Spinal cord (tissue), 10 donors: ENCODE results near the gene CST7. TPM values are rescaled to one million over a fixed set of nuclear protein-coding genes. Genes with fewer than 3 reads are reported as not detected.

Experiments used
- DNase-seq, 6 donors: peaks; one replicate each; pipeline versions ENCODE4 v3.0.0 to v3.0.0-alpha.2; 2013 to 2015; ENCODE audit warnings: low spot score in 6 of 6, low read depth in 4 of 6
- H3K27ac ChIP-seq: one replicate; pipeline ENCODE4 v1.5.1; 2013; ENCODE audit warnings: low read depth, low read length, control low read depth
- H3K27me3 ChIP-seq: one replicate; pipeline ENCODE4 v1.6.1; 2013; ENCODE audit warnings: low read length; ENCODE audit not compliant: control insufficient read depth, insufficient read depth
- H3K36me3 ChIP-seq: one replicate; pipeline ENCODE4 v1.6.1; 2013; ENCODE audit warnings: low read length; ENCODE audit not compliant: control insufficient read depth, insufficient read depth
- H3K4me1 ChIP-seq: one replicate; pipeline ENCODE4 v1.6.1; 2013; ENCODE audit warnings: low read length; ENCODE audit not compliant: control insufficient read depth, insufficient read depth
- H3K4me3 ChIP-seq: one replicate; pipeline ENCODE4 v1.5.1; 2013; ENCODE audit warnings: low read depth, low read length, control low read depth
- H3K9me3 ChIP-seq: one replicate; pipeline ENCODE4 v1.6.1; 2013; ENCODE audit warnings: low read length; ENCODE audit not compliant: control insufficient read depth, insufficient read depth
- WGBS: methylation state at CpG from one replicate; pipeline ENCODE4 v1.1.5; 2013; ENCODE audit warnings: missing lambda C conversion rate; ENCODE audit not compliant: insufficient coverage; 5-methylcytosine and 5-hydroxymethylcytosine counted together
- long read RNA-seq, 4 donors: transcript quantifications; one replicate each; lab custom pipeline, GENCODE V29; 2026
- polyA plus RNA-seq, 2 donors: library from polyadenylated mRNA; unstranded; fragments of 120-200 nt; gene quantifications; one replicate each; pipeline ENCODE4 v1.2.1, GENCODE V29; 2013; ENCODE audit not compliant: insufficient read length in 2 of 2
- total RNA-seq, 2 donors: library from RNA; depleted of rRNA in 1 of 2; stranded (reverse); fragments of 120-200 nt in 1 of 2; fragments of >200 nt in 1 of 2; gene quantifications; one replicate each; pipeline versions ENCODE4 v1.2.3 to v1.2.4, GENCODE V29; 2013 to 2014
- donor health status: healthy.

CST7 gene, protein sequence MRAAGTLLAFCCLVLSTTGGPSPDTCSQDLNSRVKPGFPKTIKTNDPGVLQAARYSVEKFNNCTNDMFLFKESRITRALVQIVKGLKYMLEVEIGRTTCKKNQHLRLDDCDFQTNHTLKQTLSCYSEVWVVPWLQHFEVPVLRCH
- 1 to 10 TPM in 1 of 2 donors, under 1 TPM in 1; 0.55 to 8.5 TPM for total RNA-seq
- polyA plus RNA-seq: not detected
- long read RNA-seq, donor 1: 0 reads
- long read RNA-seq, donor 2: 0 reads
- long read RNA-seq, donor 3: 0 reads
- long read RNA-seq, donor 4, partial matches to known transcripts: 45 of 88 reads
- long read RNA-seq, donor 4, other reads (novel, unspliced or antisense): 42 of 88 reads

DNA sequence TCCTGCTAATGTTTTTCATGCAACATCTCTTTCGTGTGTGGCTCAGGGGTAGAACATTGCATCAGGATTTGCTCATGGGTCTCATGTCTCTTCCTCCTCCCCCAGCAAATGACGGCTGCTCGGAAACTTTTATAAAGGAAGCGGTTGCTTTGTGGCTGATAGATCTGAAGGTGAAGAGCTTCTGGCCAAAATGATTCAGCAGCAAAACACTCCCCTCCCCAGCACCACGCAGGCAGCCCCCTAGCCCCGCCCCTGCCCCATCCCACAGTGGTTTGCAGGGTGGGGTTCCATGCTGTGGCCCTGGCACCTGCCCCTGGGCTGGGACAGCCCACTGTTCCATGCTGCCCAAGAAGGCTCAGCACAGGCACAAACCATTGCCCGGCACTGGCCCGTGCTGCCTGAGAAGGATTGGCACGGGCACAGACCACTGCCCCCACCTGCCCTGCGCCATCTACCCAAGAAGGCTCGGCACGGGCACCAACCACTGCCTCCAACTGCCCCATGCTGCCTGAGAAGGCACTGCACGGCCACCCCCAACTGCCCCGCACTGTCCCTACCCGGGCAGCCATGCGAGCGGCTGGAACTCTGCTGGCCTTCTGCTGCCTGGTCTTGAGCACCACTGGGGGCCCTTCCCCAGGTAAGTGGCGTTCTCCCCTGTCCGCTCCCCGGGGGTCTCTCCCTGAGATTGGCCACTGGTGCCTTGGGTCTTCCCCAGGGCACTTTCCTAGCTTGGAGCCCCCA, at the start of gene CST7:
CST7 (plus strand) TSS at position 331 of the 741 bp plus-strand sequence; CDS start at position 568, 237 bp downstream.
- WGBS: 89% methylated on average over 16 of the region's 20 CpGs
- Histone ChIP-seq H3K4me1 (peaks cover 5% of the 10 kb centered on the region), H3K27me3 (no peaks in the 10 kb centered on the region), H3K36me3 (peaks cover 7% of the 10 kb centered on the region), H3K9me3 (no peaks in the 10 kb centered on the region), H3K4me3 (no peak within 1 kb of the TSS), H3K27ac (no peak within 1 kb of the TSS)
- no peak for DNase-seq

DNA sequence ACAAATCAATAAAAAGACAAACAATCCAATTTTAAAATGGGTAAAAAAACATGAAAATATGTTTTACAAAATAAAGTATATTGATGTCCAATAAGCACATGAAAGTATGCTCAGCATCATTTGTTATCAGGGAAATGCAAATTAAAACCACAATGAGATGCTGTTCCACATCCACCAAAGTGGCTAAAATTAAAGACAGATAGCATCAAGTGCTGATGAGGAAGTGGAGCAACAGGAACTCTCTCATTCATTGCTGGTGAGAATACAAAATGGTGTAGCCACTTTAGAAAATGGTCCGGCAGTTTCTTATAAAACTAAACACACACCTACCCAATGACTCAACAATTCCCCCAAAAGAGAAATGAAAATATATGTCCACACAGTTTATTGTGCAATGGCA, 42.3 kb upstream of the CST7 start:
- no peaks in the 10 kb centered on the region for H3K27me3 ChIP-seq
- peaks cover 4% of the 10 kb centered on the region for H3K9me3 ChIP-seq
- WGBS: no CpG with 5 or more reads among the region's 1 CpG
- H3K27ac ChIP-seq: no peak overlapping the region
- H3K4me3 ChIP-seq: no peak overlapping the region
- peaks cover 5% of the 10 kb centered on the region for H3K4me1 ChIP-seq
- DNase-seq: no peak
- H3K36me3 ChIP-seq: no peaks in the 10 kb centered on the region

DNA sequence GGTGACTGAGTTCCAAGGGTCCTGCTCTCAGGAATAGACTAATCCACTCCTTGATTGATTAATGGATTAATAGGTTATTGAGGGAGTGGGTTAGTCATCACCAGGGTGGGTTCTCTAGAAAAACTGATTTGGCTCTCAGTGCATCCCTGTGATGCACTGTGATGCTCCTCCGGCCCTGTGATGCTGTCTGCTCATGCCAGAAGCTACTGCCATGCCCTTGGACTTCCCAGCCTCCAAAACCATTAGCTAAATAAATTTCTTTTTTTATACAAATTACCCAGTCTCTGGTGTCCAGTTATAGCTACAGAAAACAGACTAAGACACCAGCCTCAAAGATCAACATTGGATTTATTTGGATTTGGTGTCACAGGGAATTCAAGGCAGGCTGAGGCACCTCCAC, 40.4 kb upstream of the CST7 start:
- WGBS: 100% methylated on average over 1 of the region's 1 CpG
- Histone ChIP-seq H3K4me1 (peaks cover 8% of the 10 kb centered on the region), H3K27ac (no peak overlapping the region), H3K9me3 (peaks cover 4% of the 10 kb centered on the region), H3K36me3 (no peaks in the 10 kb centered on the region), H3K4me3 (no peak overlapping the region), H3K27me3 (no peaks in the 10 kb centered on the region)
- no peak for DNase-seq

DNA sequence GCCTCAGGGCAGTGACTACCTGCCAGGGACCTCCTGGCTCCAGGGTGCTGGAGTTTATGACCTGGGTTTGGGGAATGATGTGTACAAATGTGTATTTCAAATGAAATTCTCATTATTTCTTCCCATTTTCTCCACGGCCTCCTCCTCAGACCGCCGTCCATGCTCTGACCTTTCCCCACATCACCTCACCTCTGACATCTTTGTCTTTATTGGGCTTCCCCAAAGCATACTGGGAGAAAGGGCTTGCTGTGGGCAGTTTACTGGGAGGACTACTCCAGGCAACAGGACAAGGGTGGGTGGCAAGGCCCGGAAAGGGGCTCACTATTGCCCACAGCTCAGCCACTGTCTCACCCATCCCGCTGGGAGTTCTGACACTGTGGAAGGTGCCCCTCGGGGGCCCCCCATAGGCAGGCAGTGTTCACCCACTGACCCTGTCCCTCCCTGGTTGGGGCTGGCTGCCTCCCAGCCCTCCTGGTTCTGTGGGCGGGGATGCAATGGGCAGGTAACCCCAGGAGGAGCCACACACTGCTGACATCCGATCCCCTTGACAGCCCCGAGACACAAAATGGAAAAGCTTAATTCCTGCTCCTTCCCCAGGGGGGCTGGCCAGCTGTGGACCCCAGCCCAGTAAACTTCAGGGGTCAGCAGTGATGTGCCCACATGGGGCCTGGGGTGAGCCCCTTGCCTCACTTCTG, 39.8 kb upstream of the CST7 start:
- H3K4me1 ChIP-seq: peaks cover 8% of the 10 kb centered on the region
- H3K4me3 ChIP-seq: no peak overlapping the region
- H3K27ac ChIP-seq: no peak overlapping the region
- H3K27me3 ChIP-seq: no peaks in the 10 kb centered on the region
- H3K36me3 ChIP-seq: no peaks in the 10 kb centered on the region
- peaks cover 4% of the 10 kb centered on the region for H3K9me3 ChIP-seq
- WGBS: 88% methylated on average over 6 of the region's 9 CpGs
- DNase-seq: no peak

DNA sequence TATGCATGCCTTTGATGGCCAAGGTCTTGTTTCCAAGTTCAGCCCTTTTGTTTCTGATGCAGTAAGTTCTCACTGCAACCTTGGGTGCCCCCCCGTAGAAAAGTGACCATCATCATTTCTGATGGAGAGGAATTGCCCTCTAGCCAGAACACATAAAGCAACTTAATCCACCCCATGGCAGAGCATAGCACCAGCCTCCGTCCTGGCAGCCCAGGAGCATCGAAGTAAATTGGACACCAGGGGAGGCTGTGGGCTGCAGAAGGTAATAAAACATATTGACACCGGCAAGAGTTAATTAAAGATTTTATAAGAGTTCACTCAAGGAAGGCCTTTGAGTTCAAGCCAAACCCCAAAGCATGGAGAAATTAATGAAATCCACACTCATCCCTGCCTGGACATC, 39.2 kb upstream of the CST7 start:
- Histone ChIP-seq H3K27me3 (no peaks in the 10 kb centered on the region), H3K4me3 (no peak overlapping the region), H3K9me3 (peaks cover 4% of the 10 kb centered on the region), H3K27ac (no peak overlapping the region), H3K36me3 (no peaks in the 10 kb centered on the region), H3K4me1 (peaks cover 8% of the 10 kb centered on the region)
- DNase-seq: peak in 1 of 6 donors; percentile 41
- 83% methylated on average over 1 of the region's 4 CpGs for WGBS

DNA sequence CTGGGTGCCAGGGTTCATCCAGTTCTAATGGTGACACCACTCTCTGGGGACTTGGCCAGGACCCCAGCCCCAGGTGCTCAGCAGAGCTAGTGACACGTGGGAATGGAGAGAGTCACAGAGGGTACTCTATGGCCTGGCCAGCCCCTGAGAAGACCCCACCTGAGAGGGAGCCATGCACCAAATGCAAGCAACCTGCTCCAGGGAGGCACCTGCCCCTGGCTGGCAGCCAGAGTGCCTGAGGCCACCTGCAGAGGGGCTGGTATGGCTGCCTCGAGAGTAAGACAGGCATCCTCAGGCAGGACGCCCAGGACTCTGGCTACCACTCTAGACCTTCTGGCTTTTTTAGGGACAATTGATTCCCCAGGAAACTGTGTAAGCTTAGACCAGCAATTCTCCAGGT, 38.6 kb upstream of the CST7 start:
- no peak overlapping the region for H3K27ac ChIP-seq
- no peak overlapping the region for H3K4me3 ChIP-seq
- DNase-seq: no peak
- no peaks in the 10 kb centered on the region for H3K27me3 ChIP-seq
- 67% methylated on average over 3 of the region's 3 CpGs for WGBS
- peaks cover 4% of the 10 kb centered on the region for H3K9me3 ChIP-seq
- H3K4me1 ChIP-seq: peaks cover 8% of the 10 kb centered on the region
- H3K36me3 ChIP-seq: no peaks in the 10 kb centered on the region

DNA sequence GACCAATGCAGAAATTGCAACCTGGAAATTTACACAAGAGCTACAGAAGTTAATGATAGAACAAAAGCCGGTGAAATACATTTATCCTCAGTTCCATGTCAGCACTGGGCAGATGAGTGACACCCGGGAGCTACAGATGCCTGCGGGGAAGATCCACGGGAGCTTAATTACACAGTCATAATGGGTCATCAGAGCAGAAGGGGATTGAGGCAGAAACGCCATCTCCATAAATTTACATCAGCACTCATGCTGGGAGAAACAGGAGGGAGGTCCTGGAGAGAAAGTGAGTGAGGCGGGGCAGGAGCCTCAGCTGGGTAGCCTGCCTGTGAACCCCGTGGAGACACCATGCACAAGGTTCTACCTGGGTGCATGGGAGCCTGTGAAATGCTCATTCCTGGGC, 37.6 kb upstream of the CST7 start:
- peaks cover 4% of the 10 kb centered on the region for H3K9me3 ChIP-seq
- WGBS: 62% methylated on average over 2 of the region's 7 CpGs
- no peak overlapping the region for H3K27ac ChIP-seq
- peaks cover 8% of the 10 kb centered on the region for H3K4me1 ChIP-seq
- no peak overlapping the region for H3K4me3 ChIP-seq
- peak in 1 of 6 donors; percentile 74 for DNase-seq
- no peaks in the 10 kb centered on the region for H3K27me3 ChIP-seq
- H3K36me3 ChIP-seq: no peaks in the 10 kb centered on the region

DNA sequence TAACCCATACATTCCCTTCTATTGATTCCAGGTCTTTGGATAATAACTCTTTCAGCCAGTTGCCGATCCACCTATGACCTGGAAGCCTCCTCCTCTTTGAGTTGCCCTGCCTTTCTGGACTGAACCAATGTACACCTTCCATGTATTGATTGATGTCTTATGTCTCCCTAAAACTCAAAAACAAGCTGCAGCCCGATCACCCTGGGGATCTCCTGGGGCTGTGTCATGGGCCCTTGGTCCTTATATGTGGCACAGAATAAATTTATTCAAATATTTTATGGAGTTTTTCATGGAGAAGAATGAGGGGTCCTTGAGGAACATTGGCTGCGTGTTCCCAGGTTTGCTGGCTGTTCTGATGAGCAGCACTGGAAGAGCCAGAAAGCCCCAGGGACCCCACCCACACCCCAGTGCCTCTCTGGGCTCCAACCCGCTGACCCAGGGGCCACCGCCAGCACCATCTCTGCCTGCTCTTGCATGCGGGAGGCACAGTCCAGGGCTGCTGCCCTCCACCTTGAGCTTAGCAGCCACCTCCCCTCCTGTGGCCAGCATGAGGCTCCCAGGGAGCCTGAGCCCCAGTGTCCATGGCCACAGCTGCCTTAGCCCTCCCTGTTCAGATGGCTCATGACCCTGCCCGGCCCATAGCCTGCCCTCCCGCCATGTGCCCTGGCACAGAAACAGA, 36.5 kb upstream of the CST7 start:
- Histone ChIP-seq H3K4me3 (no peak overlapping the region), H3K27ac (no peak overlapping the region), H3K36me3 (no peaks in the 10 kb centered on the region), H3K27me3 (no peaks in the 10 kb centered on the region), H3K9me3 (peaks cover 2% of the 10 kb centered on the region), H3K4me1 (peaks cover 8% of the 10 kb centered on the region)
- DNase-seq: no peak
- 98% methylated on average over 4 of the region's 8 CpGs for WGBS

DNA sequence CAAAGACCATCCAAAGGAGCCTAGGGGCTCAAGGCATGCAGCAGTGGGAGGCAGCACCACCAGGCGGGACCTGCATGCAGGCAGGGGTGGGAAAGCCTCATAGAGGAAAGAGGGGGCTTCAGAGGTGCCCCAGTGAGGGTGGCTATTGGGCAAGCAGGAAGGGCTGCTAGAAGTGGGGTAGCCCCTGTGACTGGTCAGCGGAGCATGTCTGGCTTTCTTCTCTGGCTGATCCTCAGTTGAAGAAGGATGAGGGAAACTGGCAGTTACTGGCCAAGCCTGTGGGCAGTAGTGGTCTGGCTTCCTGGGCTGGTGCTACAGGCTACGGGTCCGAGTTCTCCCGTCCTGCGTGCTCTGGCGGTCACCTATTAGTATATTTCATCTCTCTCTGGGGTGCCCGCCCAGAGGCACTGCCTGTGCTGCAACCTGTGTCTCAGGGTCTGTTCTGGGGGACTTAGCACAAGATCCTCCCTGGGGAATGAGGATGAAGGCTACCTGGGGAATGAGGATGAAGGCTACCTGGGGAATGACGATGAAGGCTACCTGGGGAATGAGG, 35.9 kb upstream of the CST7 start:
- H3K36me3 ChIP-seq: no peaks in the 10 kb centered on the region

More for the DNA sequence above, 35.9 kb upstream of the CST7 start:
- Histone ChIP-seq H3K27me3 (no peaks in the 10 kb centered on the region), H3K9me3 (peaks cover 2% of the 10 kb centered on the region), H3K4me3 (no peak overlapping the region), H3K27ac (no peak overlapping the region), H3K4me1 (peaks cover 14% of the 10 kb centered on the region)
- 96% methylated on average over 3 of the region's 9 CpGs for WGBS
- no peak for DNase-seq
